GM13976 (cell line): Measurements from ENCODE around the gene MEDAG.

Source experiments
- DNase-seq: peaks from one replicate; pipeline ENCODE4 v3.0.0; 2012; ENCODE audit warnings: low spot score
- CTCF ChIP-seq: IDR thresholded peaks from 2 replicates; pipeline ENCODE4 v1.5.1; 2012; ENCODE audit warnings: borderline replicate concordance, mild to moderate bottlenecking; ENCODE audit not compliant: insufficient read depth; ENCODE audit errors: extremely low read depth, missing control alignments, control extremely low read depth
- in situ Hi-C: fragments of 300-500 bp; cut with MboI; formaldehyde crosslinking; loops from one replicate; pipeline ENCODE4 v1.12.0; 2022; ENCODE audit warnings: low sequenced_read_pairs, mixed read lengths, inconsistent platforms; ENCODE audit not compliant: unreplicated experiment

MEDAG gene

GRCh38 chr13:30863231-30863630, 42.8 kb upstream of the MEDAG start:
- no peak for DNase-seq
- in situ Hi-C loops, result no loop called here

GRCh38 chr13:30863796-30864195, 42.3 kb upstream of the MEDAG start:
- no peak for TF ChIP-seq CTCF
- in situ Hi-C loops, result no loop called here
- DNase-seq, result no peak

More at GRCh38 chr13:30863231-30863630, 42.8 kb upstream of the MEDAG start:
- TF ChIP-seq CTCF, result no peak

GRCh38 chr13:30864433-30865122, 41.5 kb upstream of the MEDAG start:
- in situ Hi-C loops, result no loop called here
- TF ChIP-seq CTCF, result no peak
- DNase-seq, result no peak

GRCh38 chr13:30865123-30866049, 40.7 kb upstream of the MEDAG start:
- TF ChIP-seq CTCF, result peak; percentile 89
- DNase-seq, result peak; percentile 81
- in situ Hi-C loops, result no loop called here

- no peak for TF ChIP-seq CTCF
- no peak for DNase-seq
- in situ Hi-C loops, result no loop called here
Measured at GRCh38 chr13:30866677-30867076, 39.4 kb upstream of the MEDAG start.

- no peak for TF ChIP-seq CTCF
- in situ Hi-C loops, result no loop called here
- no peak for DNase-seq
Measured at GRCh38 chr13:30867089-30867669, 38.9 kb upstream of the MEDAG start.
